Omental fat pad (tissue), 4 donors: ENCODE data around the gene MLX. TPM values are rescaled to one million over a fixed set of nuclear protein-coding genes. Genes with fewer than 3 reads are reported as not detected.

Experiments used
- ATAC-seq: fragments of 150-250 bp; one replicate; pipeline ENCODE4 v1.9.1; 2016; ENCODE audit warnings: mild to moderate bottlenecking, moderate library complexity; ENCODE audit not compliant: low FRiP score
- DNase-seq: peaks from one replicate; pipeline ENCODE4 v3.0.0-alpha.2; 2019; ENCODE audit warnings: low spot score
- CTCF ChIP-seq, 3 donors: fragments of 450-650 bp; IDR thresholded peaks; one replicate each; pipeline ENCODE4 v1.5.1; 2016 to 2017; ENCODE audit warnings: antibody characterized with exemption in 3 of 3, mild to moderate bottlenecking in 3 of 3, moderate library complexity in 2 of 3
- total RNA-seq, 4 donors: library from RNA; depleted of rRNA; stranded (reverse); fragments of >200 nt; gene quantifications; one replicate each; pipeline ENCODE4 v1.1.0, GENCODE V29; 2016

The MLX gene
- total RNA-seq, 4 donors from 2014 or later: 41.8 to 53.0 (median 50.3) TPM

GRCh38 chr17:42563143-42563509, 3.8 kb upstream of the MLX start:
- no peak for TF ChIP-seq CTCF (IDR thresholded peaks at IDR 0.05)
- DNase-seq (no peak), ATAC-seq (no peak)

GRCh38 chr17:42563543-42563942, 3.4 kb upstream of the MLX start:
- TF ChIP-seq CTCF (IDR thresholded peaks at IDR 0.05): no peak
- ATAC-seq (no peak), DNase-seq (no peak)

- TF ChIP-seq CTCF (IDR thresholded peaks at IDR 0.05): no peak
- ATAC-seq (no peak), DNase-seq (no peak)
These were observed 3.0 kb upstream of the MLX start for GRCh38 chr17:42563950-42564349.

DNA sequence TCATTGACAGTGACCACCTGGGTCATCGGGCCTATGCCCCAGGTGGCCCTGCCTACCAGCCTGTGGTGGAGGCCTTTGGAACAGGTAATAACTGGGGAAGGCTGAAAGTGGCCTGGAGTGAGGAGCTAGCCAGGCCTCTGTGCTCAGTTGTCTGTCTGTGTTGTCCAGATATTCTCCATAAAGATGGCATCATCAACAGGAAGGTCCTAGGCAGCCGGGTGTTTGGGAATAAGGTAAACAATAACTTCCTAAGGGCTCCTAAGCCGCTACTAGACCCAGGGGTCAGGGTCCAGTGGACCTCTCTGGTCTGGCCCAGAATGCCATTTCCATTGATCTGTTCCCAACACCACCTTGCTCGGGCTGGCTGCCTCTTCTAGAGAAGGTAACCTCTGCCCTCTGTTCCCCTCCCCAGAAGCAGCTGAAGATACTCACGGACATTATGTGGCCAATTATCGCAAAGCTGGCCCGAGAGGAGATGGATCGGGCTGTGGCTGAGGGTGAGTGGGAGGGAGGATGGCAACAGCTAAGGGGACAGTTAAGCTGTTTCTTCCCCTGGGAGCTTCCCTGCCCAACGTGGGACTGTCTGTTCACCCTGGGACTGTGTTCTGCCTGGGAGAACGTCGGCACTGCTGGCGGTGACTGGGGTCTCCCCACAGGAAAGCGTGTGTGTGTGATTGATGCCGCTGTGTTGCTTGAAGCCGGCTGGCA, 1.9 kb upstream of the MLX start:
- TF ChIP-seq CTCF (IDR thresholded peaks at IDR 0.05): no peak
- DNase-seq: no peak
- ATAC-seq: no peak

- DNase-seq (no peak), ATAC-seq (no peak)
- TF ChIP-seq CTCF (IDR thresholded peaks at IDR 0.05): no peak
These were observed 1.2 kb upstream of the MLX start for GRCh38 chr17:42565523-42566214.

- DNase-seq: no peak
- TF ChIP-seq CTCF (IDR thresholded peaks at IDR 0.05): no peak
These were observed 551 bp upstream of the MLX start for GRCh38 chr17:42566215-42566882.

More at GRCh38 chr17:42566215-42566882, 551 bp upstream of the MLX start:
- peak; percentile 8 for ATAC-seq
